Endothelial cell of umbilical vein (primary cell): ENCODE results near the gene NDUFA7. TPM values are rescaled to one million over a fixed set of nuclear protein-coding genes. Genes with fewer than 3 reads are reported as not detected.

Experiments used
- BruUV-seq: library from RNA; stranded (reverse); fragments of 400-500 nt; replicated peaks from 2 replicates; lab custom pipeline; 2021; lab: Mats Ljungman, UMichigan
- CTCF ChIA-PET: fragments of 300-600, 350-600 bp; sonication (Branson Sonifier 250); formaldehyde crosslinking; loops from one replicate; lab custom pipeline; 2021; ENCODE audit warnings: antibody characterized with exemption, inconsistent platforms; lab: Charles Lee
- POLR2A ChIA-PET: fragments of 300-600, 350-600 bp; sonication (Branson Sonifier 250); formaldehyde crosslinking; loops from one replicate; lab custom pipeline; 2021; ENCODE audit warnings: antibody characterized with exemption, inconsistent platforms; lab: Charles Lee
- DNase-seq: peaks from one replicate; pipeline ENCODE4 v3.0.0-alpha.2; 2011; ENCODE audit warnings: low read depth, low spot score
- FAIRE-seq: peaks from 2 replicates; lab custom pipeline; 2011; peaks lifted over from hg19 to GRCh38; lab: Jason Lieb, UNC
- H2AFZ ChIP-seq: 2 replicates; pipeline ENCODE4 v1.6.0; 2012; ENCODE audit warnings: low read depth, low read length, control low read depth, inconsistent platforms
- H3K27ac ChIP-seq: 2 replicates; pipeline ENCODE4 v1.5.1; 2011; ENCODE audit warnings: low read depth, mild to moderate bottlenecking, control low read depth, low read length, moderate library complexity; ENCODE audit not compliant: insufficient read depth
- H3K27me3 ChIP-seq, 2 experiments: 2 replicates each; pipeline versions ENCODE4 v1.6.0 to v1.6.1; 2011; ENCODE audit warnings: low read length in 2 of 2, mixed read lengths in 1 of 2; ENCODE audit not compliant: control insufficient read depth in 2 of 2, insufficient read depth in 2 of 2
- H3K36me3 ChIP-seq, 2 experiments: 2 replicates in 1 of 2; 3 replicates in 1 of 2; pipeline ENCODE4 v1.5.1; 2011; ENCODE audit warnings: low read length in 2 of 2, mild to moderate bottlenecking in 1 of 2, moderate library complexity in 1 of 2; ENCODE audit not compliant: control insufficient read depth in 2 of 2, insufficient read depth in 2 of 2; ENCODE audit errors: extremely low read depth in 1 of 2
- H3K4me1 ChIP-seq: 3 replicates; pipeline ENCODE4 v1.5.1; 2011; ENCODE audit warnings: mild to moderate bottlenecking, low read length; ENCODE audit not compliant: control insufficient read depth, insufficient read depth; ENCODE audit errors: extremely low read depth
- H3K4me2 ChIP-seq: 2 replicates; pipeline ENCODE4 v1.6.1; 2011; ENCODE audit warnings: low read length, control low read depth, mixed read lengths; ENCODE audit not compliant: insufficient read depth
- H3K4me3 ChIP-seq, 3 experiments: fragments of 200-600 bp in 1 of 3; sonication (generic), shearing (Covaris generic) in 1 of 3; replicated peaks in 1 of 3; 2 replicates each; pipeline ENCODE4 v1.5.1; 2011 to 2016; ENCODE audit warnings: control low read depth in 3 of 3, low read length in 3 of 3, mild to moderate bottlenecking in 2 of 3, inconsistent platforms in 1 of 3, low read depth in 1 of 3, moderate library complexity in 1 of 3; ENCODE audit not compliant: insufficient read depth in 1 of 3
- H3K79me2 ChIP-seq: 2 replicates; pipeline ENCODE4 v1.6.0; 2012; ENCODE audit warnings: low read length, inconsistent platforms; ENCODE audit not compliant: control insufficient read depth, insufficient read depth
- H3K9ac ChIP-seq: replicated peaks from 2 replicates; pipeline ENCODE3; 2011; ENCODE audit warnings: low read length, control low read depth; ENCODE audit not compliant: insufficient read depth; ENCODE audit errors: extremely low read depth
- H3K9me1 ChIP-seq: replicated peaks from 3 replicates; pipeline ENCODE4 v1.6.0; 2011; ENCODE audit warnings: mild to moderate bottlenecking, low read length; ENCODE audit not compliant: control insufficient read depth, insufficient read depth; ENCODE audit errors: extremely low read depth
- H3K9me3 ChIP-seq: replicated peaks from 2 replicates; pipeline ENCODE4 v1.5.1; 2012; ENCODE audit warnings: low read length, inconsistent platforms; ENCODE audit not compliant: control insufficient read depth, insufficient read depth
- H4K20me1 ChIP-seq: replicated peaks from 2 replicates; pipeline ENCODE3; 2011; ENCODE audit warnings: mild to moderate bottlenecking, low read length; ENCODE audit not compliant: control insufficient read depth, insufficient read depth; ENCODE audit errors: extremely low read depth
- EZH2 ChIP-seq: IDR thresholded peaks from 2 replicates; pipeline ENCODE4 v1.6.1; 2012; ENCODE audit warnings: borderline replicate concordance, low read depth, mild to moderate bottlenecking, moderate library complexity, low read length, inconsistent platforms; ENCODE audit not compliant: severe bottlenecking
- FOS ChIP-seq: IDR thresholded peaks from 2 replicates; pipeline ENCODE4 v1.6.1; 2011; ENCODE audit warnings: mild to moderate bottlenecking, low read length, moderate library complexity, borderline replicate concordance; ENCODE audit not compliant: insufficient read depth
- GATA2 ChIP-seq: IDR thresholded peaks from 2 replicates; pipeline ENCODE4 v1.7.0; 2011; ENCODE audit warnings: low read depth, mild to moderate bottlenecking, moderate library complexity, mixed read lengths, low read length; ENCODE audit not compliant: insufficient read length, insufficient read depth
- JUN ChIP-seq: IDR thresholded peaks from 2 replicates; pipeline ENCODE4 v1.6.1; 2011; ENCODE audit warnings: borderline replicate concordance, low read depth; ENCODE audit not compliant: insufficient read length, insufficient read depth
- MYC ChIP-seq: IDR thresholded peaks from one replicate; pipeline ENCODE4 v1.6.1; 2011; ENCODE audit warnings: mild to moderate bottlenecking, low read depth, low read length
- POLR2A ChIP-seq: IDR thresholded peaks from 2 replicates; pipeline ENCODE4 v1.6.1; 2012; ENCODE audit warnings: low read depth, mild to moderate bottlenecking, control low read depth, low read length
- POLR2AphosphoS5 ChIP-seq: IDR thresholded peaks from 2 replicates; pipeline ENCODE4 v1.6.1; 2012; ENCODE audit warnings: low read depth, mild to moderate bottlenecking, control low read depth, low read length, moderate library complexity; ENCODE audit not compliant: insufficient read depth
- dilution Hi-C: fragments of 300-500 bp; cut with MboI; formaldehyde crosslinking; loops from one replicate; pipeline ENCODE4 v1.15.0; 2019; ENCODE audit warnings: low sequenced_read_pairs; ENCODE audit not compliant: extremely low pct_ligation_motif_present
- intact Hi-C: fragments of 100-400 bp; cut with micrococcal nuclease; formaldehyde crosslinking; loops from one replicate; pipeline ENCODE4 v1.10.0; 2022
- polyA plus RNA-seq, 4 experiments: library from polyadenylated mRNA; depleted of rRNA in 3 of 4; stranded (reverse) in 3 of 4; unstranded in 1 of 4; fragments of >200 nt; gene quantifications; 2 replicates each; pipeline versions ENCODE4 v1.2.1 to v1.2.3, GENCODE V29; 2011 to 2012; ENCODE audit warnings: missing spikeins in 1 of 4
- total RNA-seq: library from RNA; stranded (reverse); gene quantifications from 2 replicates; pipeline ENCODE4 v1.2.3, GENCODE V29; 2021
- TF ChIP-seq, protein P1 (sequence below): IDR thresholded peaks from 2 replicates; pipeline ENCODE4 v1.6.1; 2011; ENCODE audit not compliant: insufficient read depth, insufficient read length
- TF ChIP-seq, protein P2 (sequence below), 2 donors: IDR thresholded peaks; 1 replicate in 1 of 2; 2 replicates in 1 of 2; pipeline ENCODE4 v1.5.1; 2011; ENCODE audit warnings: low read length in 2 of 2, mild to moderate bottlenecking in 2 of 2, moderate library complexity in 2 of 2, control low read depth in 1 of 2, inconsistent platforms in 1 of 2, low read depth in 1 of 2; ENCODE audit not compliant: insufficient read depth in 1 of 2; ENCODE audit errors: extremely low read depth in 1 of 2

NDUFA7 gene
- total and polyA plus RNA-seq, 2 donors (not counting 3 experiments of a cell fraction or from before 2014, with no cell fraction given): 60.2 to 169 TPM

DNA sequence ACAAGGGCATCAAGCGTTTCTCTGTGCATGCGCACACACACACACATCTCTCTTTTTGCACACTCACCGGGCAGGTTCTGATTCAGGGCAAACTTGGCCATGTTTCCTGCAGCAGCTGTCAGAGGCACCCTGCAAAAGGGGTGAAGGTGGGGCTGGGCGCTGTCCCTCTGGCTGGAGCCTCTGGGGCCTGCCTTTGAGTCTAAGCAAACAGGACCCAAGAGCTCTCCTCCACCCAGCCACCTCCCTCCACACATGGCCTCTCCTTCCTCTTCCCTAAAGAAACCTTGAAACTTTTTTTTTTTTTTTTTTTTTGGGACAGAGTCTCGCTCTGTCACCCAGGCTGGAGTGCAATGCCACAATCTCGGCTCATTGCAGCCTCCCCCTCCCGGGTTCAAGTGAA, 16.6 kb upstream of the NDUFA7 start:
- no peak for FAIRE-seq
- dilution Hi-C loops: no loop called here
- CTCF ChIA-PET: interaction anchor here (0.8 to 1.9 kb wide), 2 partner anchors 10 kb away, joined by 5 to 6 read pairs; no protein-coding TSS in a partner anchor

More for the DNA sequence above, 16.6 kb upstream of the NDUFA7 start:
- DNase-seq: no peak
- Histone ChIP-seq H3K27me3 (no peaks in the 10 kb centered on the region), H4K20me1 (no peaks in the 10 kb centered on the region), H3K27ac (no peak overlapping the region), H2AFZ (no peak overlapping the region), H3K9ac (no peak overlapping the region), H3K4me3 (no peak overlapping the region), H3K79me2 (no peaks in the 10 kb centered on the region), H3K9me3 (no peaks in the 10 kb centered on the region), H3K4me1 (peaks cover 27% of the 10 kb centered on the region), H3K36me3 (peaks cover 3 to 9% of the 10 kb centered on the region in 2 experiments), H3K4me2 (no peak overlapping the region), H3K9me1 (no peaks in the 10 kb centered on the region)
- no TSS peak for BruUV-seq
- TF ChIP-seq FOS (no peak), JUN (no peak), POLR2AphosphoS5 (no peak), MYC (no peak), EZH2 (no peak), GATA2 (no peak), POLR2A (no peak)
- TF ChIP-seq, protein P1, sequence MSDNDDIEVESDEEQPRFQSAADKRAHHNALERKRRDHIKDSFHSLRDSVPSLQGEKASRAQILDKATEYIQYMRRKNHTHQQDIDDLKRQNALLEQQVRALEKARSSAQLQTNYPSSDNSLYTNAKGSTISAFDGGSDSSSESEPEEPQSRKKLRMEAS: no peak
- TF ChIP-seq, protein P2, sequence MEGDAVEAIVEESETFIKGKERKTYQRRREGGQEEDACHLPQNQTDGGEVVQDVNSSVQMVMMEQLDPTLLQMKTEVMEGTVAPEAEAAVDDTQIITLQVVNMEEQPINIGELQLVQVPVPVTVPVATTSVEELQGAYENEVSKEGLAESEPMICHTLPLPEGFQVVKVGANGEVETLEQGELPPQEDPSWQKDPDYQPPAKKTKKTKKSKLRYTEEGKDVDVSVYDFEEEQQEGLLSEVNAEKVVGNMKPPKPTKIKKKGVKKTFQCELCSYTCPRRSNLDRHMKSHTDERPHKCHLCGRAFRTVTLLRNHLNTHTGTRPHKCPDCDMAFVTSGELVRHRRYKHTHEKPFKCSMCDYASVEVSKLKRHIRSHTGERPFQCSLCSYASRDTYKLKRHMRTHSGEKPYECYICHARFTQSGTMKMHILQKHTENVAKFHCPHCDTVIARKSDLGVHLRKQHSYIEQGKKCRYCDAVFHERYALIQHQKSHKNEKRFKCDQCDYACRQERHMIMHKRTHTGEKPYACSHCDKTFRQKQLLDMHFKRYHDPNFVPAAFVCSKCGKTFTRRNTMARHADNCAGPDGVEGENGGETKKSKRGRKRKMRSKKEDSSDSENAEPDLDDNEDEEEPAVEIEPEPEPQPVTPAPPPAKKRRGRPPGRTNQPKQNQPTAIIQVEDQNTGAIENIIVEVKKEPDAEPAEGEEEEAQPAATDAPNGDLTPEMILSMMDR (IDR thresholded peaks at IDR 0.05; ENCODE audit: extremely low read depth in 1 of 2, insufficient read depth in 1 of 2, low read depth in 1 of 2, low read length in 2 of 2): no peak
- POLR2A ChIA-PET: no interaction called here
- intact Hi-C loops: no loop called here
